ENCODE results near the gene ALKBH6. TPM values are rescaled to one million over a fixed set of nuclear protein-coding genes. Genes with fewer than 3 reads are reported as not detected.
A peak's percentile ranks its signal among the peaks of the same experiment; 100 is the strongest.

The ALKBH6 gene
- total and polyA plus RNA-seq, 2 of the 13 experiments (the other 11 are each of a cell fraction or from before 2014, with no cell fraction given): 13.7 to 18.1 TPM

DNA sequence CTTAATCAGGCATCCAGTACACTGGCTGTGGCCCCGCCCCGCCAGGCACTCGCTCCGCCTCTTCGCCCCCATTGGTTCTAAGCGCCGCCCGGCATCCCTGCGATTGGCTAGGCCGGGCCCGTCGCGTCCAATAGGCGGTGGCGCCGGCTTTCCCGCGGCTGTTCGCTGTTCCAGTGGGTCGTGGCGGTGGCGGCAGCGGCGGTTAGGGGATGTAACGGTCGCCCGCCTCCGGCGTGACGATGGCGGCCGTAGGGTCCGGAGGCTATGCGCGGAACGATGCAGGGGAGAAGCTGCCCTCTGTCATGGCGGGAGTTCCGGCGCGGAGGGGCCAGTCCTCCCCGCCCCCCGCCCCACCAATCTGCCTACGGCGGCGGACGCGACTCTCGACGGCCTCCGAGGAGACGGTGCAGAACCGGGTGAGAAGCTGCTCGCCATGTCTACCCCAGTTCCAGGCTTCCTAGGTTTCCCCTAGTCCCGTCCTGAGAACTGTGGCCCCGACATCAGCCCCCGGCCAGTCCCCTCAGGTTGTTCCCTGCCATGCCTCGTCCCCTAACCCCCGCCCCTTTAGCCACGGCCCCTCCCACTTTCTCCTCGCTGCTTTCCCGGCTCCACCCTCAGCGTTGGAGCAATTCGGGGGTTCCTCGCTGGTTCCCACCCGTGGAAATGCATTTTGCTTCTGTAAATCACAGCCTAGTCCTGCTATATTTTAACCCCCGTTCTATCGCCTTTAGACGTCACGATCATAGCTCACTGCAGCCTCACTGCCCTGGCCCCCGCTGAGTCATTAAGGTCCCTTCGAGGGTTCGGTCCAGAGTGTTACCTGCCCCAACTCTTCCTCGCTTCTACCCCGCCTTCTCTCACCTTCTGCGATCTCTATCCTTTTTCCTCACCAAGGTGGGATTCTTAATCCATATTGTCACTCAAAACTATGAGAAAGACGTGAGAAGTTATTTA lies 41.0 kb upstream of the ALKBH6 start, which contains the start of gene WDR62 (continued):
- TF ChIP-seq ZNF333 (CRISPR knock-in tag; IDR thresholded peaks at IDR 0.05; ENCODE audit: borderline replicate concordance) (no peak), NPAS2 (CRISPR knock-in tag; IDR thresholded peaks at IDR 0.05; ENCODE audit: borderline replicate concordance) (no peak), SMARCC2 (IDR thresholded peaks at IDR 0.05) (no peak), ETV6 (CRISPR knock-in tag; conservative IDR thresholded peaks at IDR 0.05) (no peak), ZNF253 (CRISPR knock-in tag; IDR thresholded peaks at IDR 0.05; ENCODE audit: borderline replicate concordance) (no peak), KDM2A (CRISPR knock-in tag; IDR thresholded peaks at IDR 0.05; ENCODE audit: borderline replicate concordance, low read depth) (no peak), KAT7 (CRISPR knock-in tag; IDR thresholded peaks at IDR 0.05; ENCODE audit: borderline replicate concordance) (no peak), ZSCAN9 (CRISPR knock-in tag; IDR thresholded peaks at IDR 0.05; ENCODE audit: borderline replicate concordance) (no peak), ZNF552 (CRISPR knock-in tag; IDR thresholded peaks at IDR 0.05; ENCODE audit: borderline replicate concordance) (no peak), KMT2B (CRISPR knock-in tag; IDR thresholded peaks at IDR 0.05) (no peak), ATF1 (CRISPR knock-in tag; IDR thresholded peaks at IDR 0.05) (no peak), MBD4 (IDR thresholded peaks at IDR 0.05; ENCODE audit: borderline replicate concordance, low read length) (no peak), ZNF543 (CRISPR knock-in tag; IDR thresholded peaks at IDR 0.05) (no peak), BCL6 (CRISPR knock-in tag; IDR thresholded peaks at IDR 0.05) (no peak; the same call in 1 of the 2 replicates)
- TF ChIP-seq, protein P1, sequence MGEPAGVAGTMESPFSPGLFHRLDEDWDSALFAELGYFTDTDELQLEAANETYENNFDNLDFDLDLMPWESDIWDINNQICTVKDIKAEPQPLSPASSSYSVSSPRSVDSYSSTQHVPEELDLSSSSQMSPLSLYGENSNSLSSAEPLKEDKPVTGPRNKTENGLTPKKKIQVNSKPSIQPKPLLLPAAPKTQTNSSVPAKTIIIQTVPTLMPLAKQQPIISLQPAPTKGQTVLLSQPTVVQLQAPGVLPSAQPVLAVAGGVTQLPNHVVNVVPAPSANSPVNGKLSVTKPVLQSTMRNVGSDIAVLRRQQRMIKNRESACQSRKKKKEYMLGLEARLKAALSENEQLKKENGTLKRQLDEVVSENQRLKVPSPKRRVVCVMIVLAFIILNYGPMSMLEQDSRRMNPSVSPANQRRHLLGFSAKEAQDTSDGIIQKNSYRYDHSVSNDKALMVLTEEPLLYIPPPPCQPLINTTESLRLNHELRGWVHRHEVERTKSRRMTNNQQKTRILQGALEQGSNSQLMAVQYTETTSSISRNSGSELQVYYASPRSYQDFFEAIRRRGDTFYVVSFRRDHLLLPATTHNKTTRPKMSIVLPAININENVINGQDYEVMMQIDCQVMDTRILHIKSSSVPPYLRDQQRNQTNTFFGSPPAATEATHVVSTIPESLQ (CRISPR knock-in tag; conservative IDR thresholded peaks at IDR 0.05): no peak
- TF ChIP-seq, protein P2, sequence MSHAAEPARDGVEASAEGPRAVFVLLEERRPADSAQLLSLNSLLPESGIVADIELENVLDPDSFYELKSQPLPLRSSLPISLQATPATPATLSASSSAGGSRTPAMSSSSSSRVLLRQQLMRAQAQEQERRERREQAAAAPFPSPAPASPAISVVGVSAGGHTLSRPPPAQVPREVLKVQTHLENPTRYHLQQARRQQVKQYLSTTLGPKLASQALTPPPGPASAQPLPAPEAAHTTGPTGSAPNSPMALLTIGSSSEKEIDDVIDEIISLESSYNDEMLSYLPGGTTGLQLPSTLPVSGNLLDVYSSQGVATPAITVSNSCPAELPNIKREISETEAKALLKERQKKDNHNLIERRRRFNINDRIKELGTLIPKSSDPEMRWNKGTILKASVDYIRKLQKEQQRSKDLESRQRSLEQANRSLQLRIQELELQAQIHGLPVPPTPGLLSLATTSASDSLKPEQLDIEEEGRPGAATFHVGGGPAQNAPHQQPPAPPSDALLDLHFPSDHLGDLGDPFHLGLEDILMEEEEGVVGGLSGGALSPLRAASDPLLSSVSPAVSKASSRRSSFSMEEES (CRISPR knock-in tag; IDR thresholded peaks at IDR 0.05): no peak
- TF ChIP-seq, protein P3, sequence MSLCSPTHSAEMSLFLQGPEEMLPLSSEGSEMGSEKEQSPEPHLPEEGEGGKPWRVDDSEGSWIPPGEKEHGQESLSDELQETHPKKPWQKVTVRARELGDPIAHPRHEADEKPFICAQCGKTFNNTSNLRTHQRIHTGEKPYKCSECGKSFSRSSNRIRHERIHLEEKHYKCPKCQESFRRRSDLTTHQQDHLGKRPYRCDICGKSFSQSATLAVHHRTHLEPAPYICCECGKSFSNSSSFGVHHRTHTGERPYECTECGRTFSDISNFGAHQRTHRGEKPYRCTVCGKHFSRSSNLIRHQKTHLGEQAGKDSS (CRISPR knock-in tag; IDR thresholded peaks at IDR 0.05; ENCODE audit: borderline replicate concordance, low read depth): no peak
- TF ChIP-seq, protein P4, sequence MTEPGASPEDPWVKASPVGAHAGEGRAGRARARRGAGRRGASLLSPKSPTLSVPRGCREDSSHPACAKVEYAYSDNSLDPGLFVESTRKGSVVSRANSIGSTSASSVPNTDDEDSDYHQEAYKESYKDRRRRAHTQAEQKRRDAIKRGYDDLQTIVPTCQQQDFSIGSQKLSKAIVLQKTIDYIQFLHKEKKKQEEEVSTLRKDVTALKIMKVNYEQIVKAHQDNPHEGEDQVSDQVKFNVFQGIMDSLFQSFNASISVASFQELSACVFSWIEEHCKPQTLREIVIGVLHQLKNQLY (CRISPR knock-in tag; IDR thresholded peaks at IDR 0.05): no peak
- TF ChIP-seq, protein P5, sequence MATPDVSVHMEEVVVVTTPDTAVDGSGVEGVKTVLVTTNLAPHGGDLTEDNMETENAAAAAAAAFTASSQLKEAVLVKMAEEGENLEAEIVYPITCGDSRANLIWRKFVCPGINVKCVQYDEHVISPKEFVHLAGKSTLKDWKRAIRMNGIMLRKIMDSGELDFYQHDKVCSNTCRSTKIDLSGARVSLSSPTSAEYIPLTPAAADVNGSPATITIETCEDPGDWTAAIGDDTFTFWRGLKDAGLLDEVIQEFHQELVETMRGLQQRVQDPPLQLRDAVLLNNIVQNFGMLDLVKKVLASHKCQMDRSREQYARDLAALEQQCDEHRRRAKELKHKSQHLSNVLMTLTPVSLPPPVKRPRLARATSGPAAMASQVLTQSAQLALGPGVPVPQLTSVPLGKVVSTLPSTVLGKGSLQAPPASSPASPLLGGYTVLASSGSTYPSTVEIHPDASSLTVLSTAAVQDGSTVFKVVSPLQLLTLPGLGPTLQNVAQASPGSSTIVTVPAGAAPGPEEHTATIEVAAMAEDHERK (CRISPR knock-in tag; IDR thresholded peaks at IDR 0.05; ENCODE audit: low read depth): no peak
- TF ChIP-seq, protein P6, sequence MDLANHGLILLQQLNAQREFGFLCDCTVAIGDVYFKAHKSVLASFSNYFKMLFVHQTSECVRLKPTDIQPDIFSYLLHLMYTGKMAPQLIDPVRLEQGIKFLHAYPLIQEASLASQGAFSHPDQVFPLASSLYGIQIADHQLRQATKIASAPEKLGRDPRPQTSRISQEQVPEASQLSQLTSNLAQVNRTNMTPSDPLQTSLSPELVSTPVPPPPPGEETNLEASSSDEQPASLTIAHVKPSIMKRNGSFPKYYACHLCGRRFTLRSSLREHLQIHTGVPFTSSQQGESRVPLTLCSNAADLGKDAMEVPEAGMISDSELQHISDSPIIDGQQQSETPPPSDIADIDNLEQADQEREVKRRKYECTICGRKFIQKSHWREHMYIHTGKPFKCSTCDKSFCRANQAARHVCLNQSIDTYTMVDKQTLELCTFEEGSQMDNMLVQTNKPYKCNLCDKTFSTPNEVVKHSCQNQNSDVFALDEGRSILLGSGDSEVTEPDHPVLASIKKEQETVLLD (CRISPR knock-in tag; IDR thresholded peaks at IDR 0.05; ENCODE audit: low read depth): peak; percentile 75; the same call in 1 of the 2 replicates

Data from HepG2 (cell line).